ENCODE results near the gene KRTAP9-6. TPM values are rescaled to one million over a fixed set of nuclear protein-coding genes. Genes with fewer than 3 reads are reported as not detected.
"Not testable (repeated sequence)": the region's sequence is repeated elsewhere in the genome, so short reads cannot be mapped to it uniquely, and the experiment has no call there.

The KRTAP9-6 gene
- 0.42 TPM for polyA plus RNA-seq (ENCODE audit: insufficient read length)
- long read RNA-seq, donor 1: 0 reads
- long read RNA-seq, donor 2: 0 reads
- long read RNA-seq, donor 3: 0 reads
- long read RNA-seq, donor 4: 0 reads
- long read RNA-seq, donor 5: 0 reads
- long read RNA-seq, donor 6: 0 reads
- long read RNA-seq, donor 7: 0 reads
- long read RNA-seq, donor 8: 0 reads

- no peak for DNase-seq
These were observed at the start of gene KRTAP9-6 for GRCh38 chr17:41265078-41265477. KRTAP9-6 (plus strand) TSS chr17:41265378; CDS start chr17:41265378, 0 bp downstream.

DNA sequence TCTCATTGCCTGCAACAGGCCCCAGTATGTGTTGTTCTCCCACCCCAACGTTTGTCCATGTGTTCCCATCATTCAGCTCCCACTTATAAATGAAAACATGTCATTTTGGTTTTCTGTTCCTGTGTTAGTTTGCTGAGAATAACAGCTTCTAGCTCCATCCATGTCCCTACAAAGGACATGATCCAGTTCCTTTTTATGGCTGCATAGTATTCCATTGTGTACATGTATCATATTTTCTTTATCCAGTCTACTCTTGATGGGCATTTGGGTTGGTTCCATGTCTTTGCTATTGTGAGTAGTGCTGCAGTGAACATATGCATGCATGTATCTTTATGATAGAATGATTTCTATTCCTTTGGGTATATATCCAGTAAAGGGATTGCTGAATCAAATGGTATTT is 49.5 kb upstream of the KRTAP9-6 start:
- no peak for DNase-seq

DNA sequence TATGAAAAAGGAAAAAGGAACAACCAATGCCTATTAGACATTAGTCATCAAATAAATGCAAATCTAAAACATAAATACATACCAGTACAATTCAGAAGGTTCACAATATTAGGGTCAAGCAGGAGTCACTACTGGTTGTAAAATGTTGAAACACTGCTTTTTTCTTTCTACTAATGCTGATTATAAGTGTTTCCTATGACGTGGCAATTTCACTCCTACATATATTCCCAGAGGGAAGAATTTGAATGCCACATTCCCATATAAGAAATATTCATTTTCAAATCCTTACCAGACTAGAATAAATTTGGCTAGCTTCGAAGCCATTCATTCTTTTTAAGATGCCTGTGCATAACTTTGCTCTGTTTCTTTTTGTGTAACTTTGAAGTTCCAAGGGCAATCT is 41.4 kb upstream of the KRTAP9-6 start:
- DNase-seq: no peak

DNA sequence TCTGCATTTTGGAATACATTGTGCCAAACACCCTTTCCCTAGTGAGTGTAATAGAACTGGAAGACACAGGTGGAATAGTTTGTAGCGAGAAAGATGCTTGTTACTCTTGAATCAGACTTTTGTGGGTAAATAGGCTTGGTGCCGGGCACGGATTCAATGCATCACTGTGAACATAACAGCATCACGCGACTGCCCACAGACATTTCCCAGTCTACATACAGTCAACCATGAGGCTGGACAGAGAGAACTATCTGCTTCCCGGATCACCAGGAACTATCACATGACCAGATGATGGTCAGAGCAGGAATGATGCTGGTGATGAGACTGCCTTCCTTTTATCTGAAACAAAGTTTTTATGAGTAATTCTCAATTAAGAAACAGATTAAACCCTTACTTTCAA is 39.1 kb upstream of the KRTAP9-6 start:
- DNase-seq: no peak

GRCh38 chr17:41226598-41227095 is 38.5 kb upstream of the KRTAP9-6 start, which contains the start of gene KRTAP9-2:
KRTAP9-2 (plus strand) TSS chr17:41226648; CDS start chr17:41226655, 7 bp downstream.
- not testable (repeated sequence) for DNase-seq

- no peak for DNase-seq
These were observed 35.1 kb upstream of the KRTAP9-6 start for GRCh38 chr17:41230094-41230493.

DNA sequence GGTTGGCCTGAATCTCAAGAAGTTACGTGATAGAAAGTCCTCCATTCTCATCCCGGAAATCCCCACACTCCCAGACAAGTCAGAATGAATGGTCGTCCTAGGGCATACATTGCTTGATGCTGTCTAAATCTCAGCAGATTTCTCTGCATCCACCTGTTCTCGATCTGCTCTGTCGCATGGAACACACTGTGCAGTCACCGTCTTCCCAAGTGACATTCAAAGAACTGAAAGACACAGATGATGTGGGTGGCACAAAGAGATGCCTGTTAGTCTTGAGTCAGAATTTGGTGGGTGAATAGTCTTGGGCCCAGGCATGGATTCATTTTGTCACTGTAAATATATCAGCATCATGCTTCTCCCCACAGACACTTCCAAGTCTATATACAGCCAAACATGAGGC is 33.4 kb upstream of the KRTAP9-6 start:
- DNase-seq: no peak

DNA sequence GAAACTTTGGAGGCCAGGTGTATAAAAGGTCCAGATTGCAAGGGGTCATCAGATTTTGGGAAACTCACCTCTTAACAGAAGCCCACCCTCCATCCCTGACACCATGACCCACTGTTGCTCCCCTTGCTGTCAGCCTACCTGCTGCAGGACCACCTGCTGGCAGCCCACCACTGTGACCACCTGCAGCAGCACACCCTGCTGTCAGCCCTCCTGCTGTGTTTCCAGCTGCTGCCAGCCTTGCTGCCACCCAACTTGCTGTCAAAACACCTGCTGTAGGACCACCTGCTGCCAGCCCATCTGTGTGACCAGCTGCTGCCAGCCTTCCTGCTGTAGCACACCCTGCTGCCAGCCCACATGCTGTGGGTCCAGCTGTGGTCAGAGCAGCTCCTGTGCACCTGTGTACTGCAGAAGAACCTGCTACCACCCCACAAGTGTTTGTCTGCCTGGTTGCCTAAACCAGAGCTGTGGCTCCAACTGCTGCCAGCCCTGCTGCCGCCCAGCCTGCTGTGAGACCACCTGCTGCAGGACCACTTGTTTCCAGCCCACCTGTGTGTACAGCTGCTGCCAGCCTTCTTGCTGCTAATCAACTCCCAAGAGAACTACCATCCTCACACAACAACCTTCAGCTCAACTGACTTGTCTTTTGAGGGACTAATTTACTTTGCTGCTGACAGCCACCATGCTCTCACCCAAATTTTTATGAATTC is 32.6 kb upstream of the KRTAP9-6 start, which contains the start of gene KRTAP9-3:
Gene KRTAP9-3 (plus strand): TSS at position 51 of the 707 bp plus-strand sequence. CDS start 53 bp downstream, at position 104.
- DNase-seq: not testable (repeated sequence)

DNA sequence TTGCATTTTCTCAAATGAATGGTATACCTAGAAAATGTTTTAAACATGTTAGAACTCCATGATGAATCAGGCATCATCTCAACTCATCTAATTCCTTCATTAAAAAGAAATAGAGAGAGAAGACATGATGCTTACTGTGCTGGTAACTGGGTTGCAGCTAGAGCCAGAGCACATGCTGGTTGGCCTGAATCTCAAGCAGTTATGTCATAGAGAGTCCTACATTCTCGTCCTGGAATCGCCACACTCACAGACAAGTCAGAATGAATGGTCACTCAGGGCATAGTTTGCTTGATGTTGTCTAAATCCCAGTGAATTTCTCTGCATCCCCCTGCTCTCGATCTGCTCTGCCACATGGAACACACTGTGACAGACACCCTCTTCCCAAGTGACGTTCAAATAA is 28.1 kb upstream of the KRTAP9-6 start:
- DNase-seq: not testable (repeated sequence)

DNA sequence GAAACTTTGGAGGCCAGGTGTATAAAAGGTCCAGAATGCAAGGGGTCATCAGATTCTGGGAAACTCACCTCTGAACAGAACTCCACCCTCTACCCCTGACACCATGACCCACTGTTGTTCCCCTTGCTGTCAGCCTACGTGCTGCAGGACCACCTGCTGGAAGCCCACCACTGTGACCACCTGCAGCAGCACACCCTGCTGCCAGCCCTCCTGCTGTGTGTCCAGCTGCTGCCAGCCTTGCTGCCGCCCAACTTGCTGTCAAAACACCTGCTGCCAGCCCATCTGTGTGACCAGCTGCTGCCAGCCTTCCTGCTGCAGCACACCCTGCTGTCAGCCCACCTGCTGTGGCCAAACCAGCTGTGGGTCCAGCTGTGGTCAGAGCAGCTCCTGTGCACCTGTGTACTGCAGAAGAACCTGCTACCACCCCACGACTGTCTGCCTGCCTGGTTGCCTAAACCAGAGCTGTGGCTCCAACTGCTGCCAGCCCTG is 27.2 kb upstream of the KRTAP9-6 start, which contains the start of gene KRTAP9-8:
Gene KRTAP9-8 (plus strand): TSS at position 51 of the 489 bp plus-strand sequence. CDS start 53 bp downstream, at position 104.
- not testable (repeated sequence) for DNase-seq

DNA sequence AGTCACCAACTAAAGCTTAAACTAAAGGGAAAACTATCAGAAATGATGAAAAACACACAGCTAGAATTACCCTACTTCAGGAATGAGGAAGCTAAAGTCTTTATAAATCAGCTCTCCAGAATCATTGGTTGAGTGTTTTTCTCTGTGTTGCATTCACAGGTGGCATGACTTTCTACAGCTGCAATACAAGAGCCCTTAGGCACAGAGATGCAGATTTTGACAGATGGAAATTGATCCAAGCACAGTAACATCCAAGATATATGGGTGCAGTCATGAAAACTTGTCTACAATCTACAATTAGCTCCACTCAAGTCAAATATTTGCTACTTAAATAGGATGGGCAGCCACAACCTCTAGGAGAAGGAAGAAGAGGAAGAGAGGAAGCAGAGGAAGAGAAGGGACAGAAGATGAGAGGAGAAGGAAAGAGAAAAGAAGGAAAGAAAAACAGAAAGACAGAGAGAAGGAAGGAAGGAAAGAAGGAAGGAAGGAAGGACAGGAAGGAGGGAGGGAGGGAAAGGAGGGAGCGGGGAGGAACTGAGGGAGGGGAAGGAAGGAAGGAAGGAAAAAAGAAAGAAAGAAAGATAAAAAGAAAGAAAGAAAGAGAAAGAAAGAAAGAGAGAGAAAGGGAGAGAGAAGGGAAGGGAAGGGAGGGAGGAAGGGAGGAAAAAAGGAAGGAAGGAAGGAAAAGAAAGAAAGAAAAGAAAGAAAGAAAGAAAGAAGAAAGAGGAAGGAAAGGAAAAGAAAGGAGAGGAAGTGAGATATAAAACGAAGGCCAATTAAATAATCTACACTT is 18.0 kb upstream of the KRTAP9-6 start:
- DNase-seq: not testable (repeated sequence)

DNA sequence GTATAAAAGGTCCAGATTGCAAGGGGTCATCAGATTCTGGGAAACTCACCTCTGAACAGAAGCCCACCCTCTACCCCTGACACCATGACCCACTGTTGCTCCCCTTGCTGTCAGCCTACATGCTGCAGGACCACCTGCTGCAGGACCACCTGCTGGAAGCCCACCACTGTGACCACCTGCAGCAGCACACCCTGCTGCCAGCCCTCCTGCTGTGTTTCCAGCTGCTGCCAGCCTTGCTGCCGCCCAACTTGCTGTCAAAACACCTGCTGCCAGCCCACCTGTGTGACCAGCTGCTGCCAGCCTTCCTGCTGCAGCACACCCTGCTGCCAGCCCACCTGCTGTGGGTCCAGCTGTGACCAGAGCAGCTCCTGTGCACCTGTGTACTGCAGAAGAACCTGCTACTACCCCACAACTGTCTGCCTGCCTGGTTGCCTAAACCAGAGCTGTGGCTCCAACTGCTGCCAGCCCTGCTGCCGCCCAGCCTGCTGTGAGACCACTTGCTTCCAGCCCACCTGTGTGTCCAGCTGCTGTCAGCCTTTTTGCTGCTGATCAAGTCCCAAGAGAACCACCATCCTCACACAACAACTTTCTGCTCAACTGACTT is 15.4 kb upstream of the KRTAP9-6 start, which contains the start of gene KRTAP9-4:
Gene KRTAP9-4 (plus strand): TSS at position 51 of the 604 bp plus-strand sequence. CDS start 34 bp downstream, at position 85.
- DNase-seq: not testable (repeated sequence)

- no peak for DNase-seq
These were observed 13.9 kb upstream of the KRTAP9-6 start for GRCh38 chr17:41251261-41251660.

DNA sequence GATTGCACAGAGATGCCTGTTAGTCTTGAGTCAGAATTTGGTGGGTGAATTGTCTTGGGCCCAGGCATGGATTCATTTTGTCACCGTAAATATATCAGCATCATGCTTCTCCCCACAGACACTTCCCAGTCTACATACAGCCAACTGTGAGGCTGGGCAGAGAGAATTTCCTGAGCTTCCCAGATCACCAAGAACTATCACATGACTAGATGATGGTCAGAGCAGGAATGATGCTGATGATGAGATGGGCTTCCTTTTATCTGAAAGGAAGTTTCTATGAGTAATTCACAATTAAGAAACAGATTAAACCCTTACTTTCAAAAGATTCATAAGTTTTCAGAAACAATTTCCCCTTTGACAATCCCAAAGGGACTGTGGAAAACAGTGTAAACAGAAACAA is 10.3 kb upstream of the KRTAP9-6 start:
- no peak for DNase-seq

GRCh38 chr17:41255381-41256290 is 9.5 kb upstream of the KRTAP9-6 start, which contains the start of gene KRTAP9-9:
KRTAP9-9 (plus strand) TSS chr17:41255384.
- not testable (repeated sequence) for DNase-seq

- no peak for DNase-seq
These were observed 8.9 kb upstream of the KRTAP9-6 start for GRCh38 chr17:41256291-41256685.

- DNase-seq: no peak
These were observed 6.8 kb upstream of the KRTAP9-6 start for GRCh38 chr17:41258406-41258805.

DNA sequence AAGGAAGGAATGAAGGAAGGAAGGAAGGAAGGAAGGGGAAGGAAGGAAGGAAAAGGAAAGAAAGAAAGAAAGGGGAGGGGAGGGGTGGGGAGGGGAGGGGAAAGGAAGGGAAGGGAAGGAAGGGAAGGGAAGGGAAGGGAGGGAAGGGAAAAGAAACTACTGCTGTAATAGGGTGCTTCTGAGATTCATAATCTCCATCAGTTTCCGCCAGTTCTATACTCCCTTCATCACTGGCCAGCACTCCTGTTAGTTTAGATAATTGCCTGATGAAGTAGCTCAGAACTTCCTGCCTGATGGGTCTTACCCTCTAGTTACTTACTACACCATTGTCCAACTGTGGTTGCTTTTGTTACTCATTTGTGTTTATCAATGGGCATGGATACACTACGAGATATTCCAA is 2.0 kb upstream of the KRTAP9-6 start:
- no peak for DNase-seq

GRCh38 chr17:41264599-41264998 is 579 bp upstream of the KRTAP9-6 start:
- no peak for DNase-seq

DNA sequence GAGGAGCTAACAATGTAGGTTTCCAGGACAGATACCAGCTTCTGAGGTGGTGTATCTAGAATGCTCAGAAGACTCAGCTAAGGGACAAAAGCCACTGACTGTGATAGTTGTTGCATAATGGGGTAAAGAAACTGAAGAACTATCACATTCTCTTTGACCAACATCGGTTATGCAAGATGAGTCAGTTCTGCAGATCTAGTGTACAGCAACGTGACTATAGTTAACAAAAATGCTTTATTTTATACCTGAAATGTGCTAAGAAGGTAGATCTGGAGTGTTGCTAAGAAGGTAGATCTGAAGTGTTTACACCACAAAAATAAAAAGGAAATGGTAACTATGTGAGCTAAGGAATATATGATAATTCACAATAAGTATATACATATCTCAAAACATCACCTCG is 2.5 kb downstream of the KRTAP9-6 start:
- DNase-seq: no peak
